Endothelial cell of umbilical vein (primary cell): Measurements from ENCODE around the gene PAPPA. TPM values are rescaled to one million over a fixed set of nuclear protein-coding genes. Genes with fewer than 3 reads are reported as not detected.

Experiments
- BruUV-seq: library from RNA; stranded (reverse); fragments of 400-500 nt; replicated peaks from 2 replicates; lab custom pipeline; 2021; lab: Mats Ljungman, UMichigan
- CTCF ChIA-PET: fragments of 300-600, 350-600 bp; sonication (Branson Sonifier 250); formaldehyde crosslinking; loops from one replicate; lab custom pipeline; 2021; ENCODE audit warnings: antibody characterized with exemption, inconsistent platforms; lab: Charles Lee
- POLR2A ChIA-PET: fragments of 300-600, 350-600 bp; sonication (Branson Sonifier 250); formaldehyde crosslinking; loops from one replicate; lab custom pipeline; 2021; ENCODE audit warnings: antibody characterized with exemption, inconsistent platforms; lab: Charles Lee
- DNase-seq: peaks from one replicate; pipeline ENCODE4 v3.0.0-alpha.2; 2011; ENCODE audit warnings: low read depth, low spot score
- FAIRE-seq: peaks from 2 replicates; lab custom pipeline; 2011; peaks lifted over from hg19 to GRCh38; lab: Jason Lieb, UNC
- H2AFZ ChIP-seq: 2 replicates; pipeline ENCODE4 v1.6.0; 2012; ENCODE audit warnings: low read depth, low read length, control low read depth, inconsistent platforms
- H3K27ac ChIP-seq: 2 replicates; pipeline ENCODE4 v1.5.1; 2011; ENCODE audit warnings: low read depth, mild to moderate bottlenecking, control low read depth, low read length, moderate library complexity; ENCODE audit not compliant: insufficient read depth
- H3K27me3 ChIP-seq, 2 experiments: 2 replicates each; pipeline versions ENCODE4 v1.6.0 to v1.6.1; 2011; ENCODE audit warnings: low read length in 2 of 2, mixed read lengths in 1 of 2; ENCODE audit not compliant: control insufficient read depth in 2 of 2, insufficient read depth in 2 of 2
- H3K36me3 ChIP-seq, 2 experiments: 2 replicates in 1 of 2; 3 replicates in 1 of 2; pipeline ENCODE4 v1.5.1; 2011; ENCODE audit warnings: low read length in 2 of 2, mild to moderate bottlenecking in 1 of 2, moderate library complexity in 1 of 2; ENCODE audit not compliant: control insufficient read depth in 2 of 2, insufficient read depth in 2 of 2; ENCODE audit errors: extremely low read depth in 1 of 2
- H3K4me1 ChIP-seq: 3 replicates; pipeline ENCODE4 v1.5.1; 2011; ENCODE audit warnings: mild to moderate bottlenecking, low read length; ENCODE audit not compliant: control insufficient read depth, insufficient read depth; ENCODE audit errors: extremely low read depth
- H3K4me2 ChIP-seq: 2 replicates; pipeline ENCODE4 v1.6.1; 2011; ENCODE audit warnings: low read length, control low read depth, mixed read lengths; ENCODE audit not compliant: insufficient read depth
- H3K4me3 ChIP-seq, 3 experiments: fragments of 200-600 bp in 1 of 3; sonication (generic), shearing (Covaris generic) in 1 of 3; replicated peaks in 1 of 3; 2 replicates each; pipeline ENCODE4 v1.5.1; 2011 to 2016; ENCODE audit warnings: control low read depth in 3 of 3, low read length in 3 of 3, mild to moderate bottlenecking in 2 of 3, inconsistent platforms in 1 of 3, low read depth in 1 of 3, moderate library complexity in 1 of 3; ENCODE audit not compliant: insufficient read depth in 1 of 3
- H3K79me2 ChIP-seq: 2 replicates; pipeline ENCODE4 v1.6.0; 2012; ENCODE audit warnings: low read length, inconsistent platforms; ENCODE audit not compliant: control insufficient read depth, insufficient read depth
- H3K9ac ChIP-seq: replicated peaks from 2 replicates; pipeline ENCODE3; 2011; ENCODE audit warnings: low read length, control low read depth; ENCODE audit not compliant: insufficient read depth; ENCODE audit errors: extremely low read depth
- H3K9me1 ChIP-seq: replicated peaks from 3 replicates; pipeline ENCODE4 v1.6.0; 2011; ENCODE audit warnings: mild to moderate bottlenecking, low read length; ENCODE audit not compliant: control insufficient read depth, insufficient read depth; ENCODE audit errors: extremely low read depth
- H3K9me3 ChIP-seq: replicated peaks from 2 replicates; pipeline ENCODE4 v1.5.1; 2012; ENCODE audit warnings: low read length, inconsistent platforms; ENCODE audit not compliant: control insufficient read depth, insufficient read depth
- H4K20me1 ChIP-seq: replicated peaks from 2 replicates; pipeline ENCODE3; 2011; ENCODE audit warnings: mild to moderate bottlenecking, low read length; ENCODE audit not compliant: control insufficient read depth, insufficient read depth; ENCODE audit errors: extremely low read depth
- EZH2 ChIP-seq: IDR thresholded peaks from 2 replicates; pipeline ENCODE4 v1.6.1; 2012; ENCODE audit warnings: borderline replicate concordance, low read depth, mild to moderate bottlenecking, moderate library complexity, low read length, inconsistent platforms; ENCODE audit not compliant: severe bottlenecking
- FOS ChIP-seq: IDR thresholded peaks from 2 replicates; pipeline ENCODE4 v1.6.1; 2011; ENCODE audit warnings: mild to moderate bottlenecking, low read length, moderate library complexity, borderline replicate concordance; ENCODE audit not compliant: insufficient read depth
- GATA2 ChIP-seq: IDR thresholded peaks from 2 replicates; pipeline ENCODE4 v1.7.0; 2011; ENCODE audit warnings: low read depth, mild to moderate bottlenecking, moderate library complexity, mixed read lengths, low read length; ENCODE audit not compliant: insufficient read length, insufficient read depth
- JUN ChIP-seq: IDR thresholded peaks from 2 replicates; pipeline ENCODE4 v1.6.1; 2011; ENCODE audit warnings: borderline replicate concordance, low read depth; ENCODE audit not compliant: insufficient read length, insufficient read depth
- MYC ChIP-seq: IDR thresholded peaks from one replicate; pipeline ENCODE4 v1.6.1; 2011; ENCODE audit warnings: mild to moderate bottlenecking, low read depth, low read length
- POLR2A ChIP-seq: IDR thresholded peaks from 2 replicates; pipeline ENCODE4 v1.6.1; 2012; ENCODE audit warnings: low read depth, mild to moderate bottlenecking, control low read depth, low read length
- POLR2AphosphoS5 ChIP-seq: IDR thresholded peaks from 2 replicates; pipeline ENCODE4 v1.6.1; 2012; ENCODE audit warnings: low read depth, mild to moderate bottlenecking, control low read depth, low read length, moderate library complexity; ENCODE audit not compliant: insufficient read depth
- dilution Hi-C: fragments of 300-500 bp; cut with MboI; formaldehyde crosslinking; loops from one replicate; pipeline ENCODE4 v1.15.0; 2019; ENCODE audit warnings: low sequenced_read_pairs; ENCODE audit not compliant: extremely low pct_ligation_motif_present
- intact Hi-C: fragments of 100-400 bp; cut with micrococcal nuclease; formaldehyde crosslinking; loops from one replicate; pipeline ENCODE4 v1.10.0; 2022
- polyA plus RNA-seq, 4 experiments: library from polyadenylated mRNA; depleted of rRNA in 3 of 4; stranded (reverse) in 3 of 4; unstranded in 1 of 4; fragments of >200 nt; gene quantifications; 2 replicates each; pipeline versions ENCODE4 v1.2.1 to v1.2.3, GENCODE V29; 2011 to 2012; ENCODE audit warnings: missing spikeins in 1 of 4
- total RNA-seq: library from RNA; stranded (reverse); gene quantifications from 2 replicates; pipeline ENCODE4 v1.2.3, GENCODE V29; 2021
- TF ChIP-seq, protein P1 (sequence below): IDR thresholded peaks from 2 replicates; pipeline ENCODE4 v1.6.1; 2011; ENCODE audit not compliant: insufficient read depth, insufficient read length
- TF ChIP-seq, protein P2 (sequence below), 2 donors: IDR thresholded peaks; 1 replicate in 1 of 2; 2 replicates in 1 of 2; pipeline ENCODE4 v1.5.1; 2011; ENCODE audit warnings: low read length in 2 of 2, mild to moderate bottlenecking in 2 of 2, moderate library complexity in 2 of 2, control low read depth in 1 of 2, inconsistent platforms in 1 of 2, low read depth in 1 of 2; ENCODE audit not compliant: insufficient read depth in 1 of 2; ENCODE audit errors: extremely low read depth in 1 of 2

PAPPA gene
- total and polyA plus RNA-seq, 2 donors (not counting 3 experiments of a cell fraction or from before 2014, with no cell fraction given): 0.13 to 0.41 TPM

DNA sequence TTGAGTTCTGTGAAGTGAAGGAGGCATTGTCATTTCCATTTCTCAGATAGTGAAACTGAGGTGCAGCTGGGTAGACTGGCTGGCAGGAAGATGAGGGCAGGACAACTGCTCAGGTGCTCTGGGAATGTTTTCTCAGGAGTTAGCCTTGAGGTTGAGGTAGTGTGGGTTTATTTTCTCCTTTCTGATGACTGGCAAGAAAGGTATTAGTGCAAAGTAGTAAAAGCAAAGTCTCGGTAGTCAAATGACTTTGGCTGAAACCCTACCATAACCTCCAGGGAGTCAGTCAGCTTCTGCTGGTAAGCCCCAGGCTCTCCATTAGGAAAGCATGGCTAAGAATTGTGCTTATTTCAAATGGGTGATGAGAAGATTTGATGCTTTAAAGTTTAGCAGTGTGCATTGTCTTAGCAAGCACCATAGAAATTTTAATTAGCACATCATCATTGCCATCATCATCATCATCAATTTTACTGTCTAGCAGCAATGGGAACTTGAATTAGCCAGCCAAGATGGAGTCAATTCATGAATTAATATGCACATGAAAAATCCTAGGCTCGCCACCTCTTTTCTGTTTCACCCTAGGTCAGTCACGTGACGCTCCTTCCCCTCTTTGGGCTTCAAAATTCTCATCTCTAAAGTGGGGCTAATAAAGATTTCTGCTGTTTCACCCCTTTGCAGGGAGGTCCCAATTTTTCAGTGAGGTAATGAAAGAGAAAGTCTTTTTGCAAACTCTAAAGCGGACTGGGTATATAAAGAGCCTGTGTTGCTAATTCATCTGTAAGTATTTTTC is 10.7 kb upstream of the PAPPA start:
- Histone ChIP-seq H3K4me3 (no peak overlapping the region), H4K20me1 (no peaks in the 10 kb centered on the region), H3K9ac (no peak overlapping the region), H2AFZ (no peak overlapping the region), H3K9me1 (no peaks in the 10 kb centered on the region), H3K79me2 (no peaks in the 10 kb centered on the region), H3K36me3 (no peaks in the 10 kb centered on the region), H3K9me3 (no peaks in the 10 kb centered on the region), H3K27ac (no peak overlapping the region), H3K27me3 (no peaks in the 10 kb centered on the region), H3K4me1 (no peaks in the 10 kb centered on the region), H3K4me2 (no peak overlapping the region)
- dilution Hi-C loops (no loop called here), intact Hi-C loops (no loop called here)
- TF ChIP-seq JUN (no peak), FOS (no peak), GATA2 (no peak), MYC (no peak), POLR2A (no peak), POLR2AphosphoS5 (no peak), EZH2 (no peak)
- TF ChIP-seq, protein P1, sequence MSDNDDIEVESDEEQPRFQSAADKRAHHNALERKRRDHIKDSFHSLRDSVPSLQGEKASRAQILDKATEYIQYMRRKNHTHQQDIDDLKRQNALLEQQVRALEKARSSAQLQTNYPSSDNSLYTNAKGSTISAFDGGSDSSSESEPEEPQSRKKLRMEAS: no peak
- TF ChIP-seq, protein P2, sequence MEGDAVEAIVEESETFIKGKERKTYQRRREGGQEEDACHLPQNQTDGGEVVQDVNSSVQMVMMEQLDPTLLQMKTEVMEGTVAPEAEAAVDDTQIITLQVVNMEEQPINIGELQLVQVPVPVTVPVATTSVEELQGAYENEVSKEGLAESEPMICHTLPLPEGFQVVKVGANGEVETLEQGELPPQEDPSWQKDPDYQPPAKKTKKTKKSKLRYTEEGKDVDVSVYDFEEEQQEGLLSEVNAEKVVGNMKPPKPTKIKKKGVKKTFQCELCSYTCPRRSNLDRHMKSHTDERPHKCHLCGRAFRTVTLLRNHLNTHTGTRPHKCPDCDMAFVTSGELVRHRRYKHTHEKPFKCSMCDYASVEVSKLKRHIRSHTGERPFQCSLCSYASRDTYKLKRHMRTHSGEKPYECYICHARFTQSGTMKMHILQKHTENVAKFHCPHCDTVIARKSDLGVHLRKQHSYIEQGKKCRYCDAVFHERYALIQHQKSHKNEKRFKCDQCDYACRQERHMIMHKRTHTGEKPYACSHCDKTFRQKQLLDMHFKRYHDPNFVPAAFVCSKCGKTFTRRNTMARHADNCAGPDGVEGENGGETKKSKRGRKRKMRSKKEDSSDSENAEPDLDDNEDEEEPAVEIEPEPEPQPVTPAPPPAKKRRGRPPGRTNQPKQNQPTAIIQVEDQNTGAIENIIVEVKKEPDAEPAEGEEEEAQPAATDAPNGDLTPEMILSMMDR (IDR thresholded peaks at IDR 0.05; ENCODE audit: extremely low read depth in 1 of 2, insufficient read depth in 1 of 2, low read depth in 1 of 2, low read length in 2 of 2): no peak
- DNase-seq: no peak
- ChIA-PET CTCF (no interaction called here), POLR2A (no interaction called here)
- BruUV-seq: no TSS peak
- no peak for FAIRE-seq
